ENCODE data around the gene TPCN1.

Gene TPCN1

GRCh38 chr12:113333418-113333750 lies 112.1 kb downstream of the TPCN1 start:
- H3K27me3 ChIP-seq (ENCODE audit: insufficient read depth, poor library complexity, severe bottlenecking) = no peaks in the 10 kb centered on the region
- peaks cover 6% of the 10 kb centered on the region for H3K4me1 ChIP-seq (ENCODE audit: insufficient read depth, poor library complexity, severe bottlenecking)
- ATAC-seq (ENCODE audit: low read depth) = no peak
- TF ChIP-seq CTCF (IDR thresholded peaks at IDR 0.05; ENCODE audit: poor library complexity, severe bottlenecking) = no peak
- H3K27ac ChIP-seq (ENCODE audit: poor library complexity, severe bottlenecking) = peak overlapping the region; percentile 39
- no peak for DNase-seq (ENCODE audit: low spot score)
- H3K36me3 ChIP-seq (ENCODE audit: low read depth) = peaks cover 30% of the 10 kb centered on the region
- H3K9me3 ChIP-seq (ENCODE audit: severe bottlenecking) = no peaks in the 10 kb centered on the region
- no peak overlapping the region for H3K4me3 ChIP-seq (ENCODE audit: severe bottlenecking)

GRCh38 chr12:113333877-113334785 lies 112.9 kb downstream of the TPCN1 start:
- peaks cover 24% of the 10 kb centered on the region for H3K36me3 ChIP-seq (ENCODE audit: low read depth)
- peak overlapping the region; percentile 39 for H3K27ac ChIP-seq (ENCODE audit: poor library complexity, severe bottlenecking)
- DNase-seq (ENCODE audit: low spot score) = no peak
- H3K9me3 ChIP-seq (ENCODE audit: severe bottlenecking) = no peaks in the 10 kb centered on the region
- peak overlapping the region; percentile 85 for H3K4me3 ChIP-seq (ENCODE audit: severe bottlenecking)
- H3K4me1 ChIP-seq (ENCODE audit: insufficient read depth, poor library complexity, severe bottlenecking) = peaks cover 6% of the 10 kb centered on the region
- TF ChIP-seq CTCF (IDR thresholded peaks at IDR 0.05; ENCODE audit: poor library complexity, severe bottlenecking) = no peak
- H3K27me3 ChIP-seq (ENCODE audit: insufficient read depth, poor library complexity, severe bottlenecking) = no peaks in the 10 kb centered on the region
- ATAC-seq (ENCODE audit: low read depth) = peak; percentile 26; the same call in 2 of the 3 replicates

GRCh38 chr12:113334786-113335539 lies 113.7 kb downstream of the TPCN1 start, which contains the start of gene SLC8B1:
TSS of gene SLC8B1 (minus strand) at chr12:113335109. CDS start at chr12:113332878, 2,231 bp downstream.
- peaks cover 6% of the 10 kb centered on the region for H3K4me1 ChIP-seq (ENCODE audit: insufficient read depth, poor library complexity, severe bottlenecking)
- TF ChIP-seq CTCF (IDR thresholded peaks at IDR 0.05; ENCODE audit: poor library complexity, severe bottlenecking) = no peak
- peak within 1 kb of the TSS; percentile 85 for H3K4me3 ChIP-seq (ENCODE audit: severe bottlenecking)
- DNase-seq (ENCODE audit: low spot score) = peak; percentile 82
- H3K27ac ChIP-seq (ENCODE audit: poor library complexity, severe bottlenecking) = peak within 1 kb of the TSS; percentile 39
- ATAC-seq (ENCODE audit: low read depth) = peak; percentile 93
- no peaks in the 10 kb centered on the region for H3K9me3 ChIP-seq (ENCODE audit: severe bottlenecking)
- H3K36me3 ChIP-seq (ENCODE audit: low read depth) = peaks cover 18% of the 10 kb centered on the region
- H3K27me3 ChIP-seq (ENCODE audit: insufficient read depth, poor library complexity, severe bottlenecking) = no peaks in the 10 kb centered on the region

GRCh38 chr12:113339540-113339939 lies 118.3 kb downstream of the TPCN1 start:
- Histone ChIP-seq H3K27me3 (ENCODE audit: insufficient read depth, poor library complexity, severe bottlenecking) (no peaks in the 10 kb centered on the region), H3K27ac (ENCODE audit: poor library complexity, severe bottlenecking) (no peak overlapping the region), H3K4me1 (ENCODE audit: insufficient read depth, poor library complexity, severe bottlenecking) (no peaks in the 10 kb centered on the region), H3K9me3 (ENCODE audit: severe bottlenecking) (no peaks in the 10 kb centered on the region), H3K36me3 (ENCODE audit: low read depth) (no peaks in the 10 kb centered on the region), H3K4me3 (ENCODE audit: severe bottlenecking) (no peak overlapping the region)
- no peak for DNase-seq (ENCODE audit: low spot score)
- no peak for ATAC-seq (ENCODE audit: low read depth)
- TF ChIP-seq CTCF (IDR thresholded peaks at IDR 0.05; ENCODE audit: poor library complexity, severe bottlenecking) = no peak

Data from RWPE2 (cell line).